ENCODE data around the gene SNX25. TPM values are rescaled to one million over a fixed set of nuclear protein-coding genes. Genes with fewer than 3 reads are reported as not detected.
A peak's percentile ranks its signal among the peaks of the same experiment; 100 is the strongest.
"Not testable (repeated sequence)": the region's sequence is repeated elsewhere in the genome, so short reads cannot be mapped to it uniquely, and the experiment has no call there.

SNX25 gene
- total RNA-seq, 4 donors from 2014 or later = 36.9 to 71.3 (median 42.7) TPM

- H3K27ac ChIP-seq = no peak overlapping the region
- intact Hi-C loops (cut with DNase I) = no loop called here
- WGBS, 2 donors = 89 to 94% methylated on average over 1 of the region's 1 CpG
- TF ChIP-seq CTCF (IDR thresholded peaks at IDR 0.05) (no peak), POLR2A (IDR thresholded peaks at IDR 0.05) (no peak)
- no peak for DNase-seq
- H3K4me1 ChIP-seq = no peaks in the 10 kb centered on the region
- H3K9me3 ChIP-seq = no peaks in the 10 kb centered on the region
- H3K27me3 ChIP-seq = no peaks in the 10 kb centered on the region
- no peak overlapping the region for H3K4me3 ChIP-seq (replicated peaks in 1 of 3)
- H3K36me3 ChIP-seq = no peaks in the 10 kb centered on the region
Observed at GRCh38 chr4:185317880-185318279, 108.5 kb downstream of the SNX25 start.

GRCh38 chr4:185318679-185319078, 109.3 kb downstream of the SNX25 start:
- DNase-seq = no peak
- Histone ChIP-seq H3K27ac (no peak overlapping the region), H3K27me3 (no peaks in the 10 kb centered on the region), H3K9me3 (no peaks in the 10 kb centered on the region), H3K4me3 (replicated peaks in 1 of 3) (no peak overlapping the region), H3K4me1 (no peaks in the 10 kb centered on the region), H3K36me3 (no peaks in the 10 kb centered on the region)
- TF ChIP-seq CTCF (IDR thresholded peaks at IDR 0.05) (no peak), POLR2A (IDR thresholded peaks at IDR 0.05) (no peak)
- 68 to 80% methylated on average over 2 of the region's 2 CpGs for WGBS, 2 donors
- intact Hi-C loops (cut with DNase I) = no loop called here

- 88 to 95% methylated on average over 2 of the region's 2 CpGs for WGBS, 2 donors
- TF ChIP-seq POLR2A (IDR thresholded peaks at IDR 0.05) (no peak), CTCF (IDR thresholded peaks at IDR 0.05) (no peak)
- Histone ChIP-seq H3K4me3 (replicated peaks in 1 of 3) (no peak overlapping the region), H3K36me3 (no peaks in the 10 kb centered on the region), H3K27me3 (no peaks in the 10 kb centered on the region), H3K9me3 (no peaks in the 10 kb centered on the region), H3K4me1 (peaks cover 7 to 11% of the 10 kb centered on the region in 2 donors), H3K27ac (no peak overlapping the region)
- intact Hi-C loops (cut with DNase I) = no loop called here
- no peak for DNase-seq
Observed at GRCh38 chr4:185322803-185323202, 113.4 kb downstream of the SNX25 start.

- H3K4me3 ChIP-seq (replicated peaks in 1 of 3) = no peak overlapping the region
- H3K27me3 ChIP-seq = no peaks in the 10 kb centered on the region
- H3K9me3 ChIP-seq = no peaks in the 10 kb centered on the region
- DNase-seq = no peak
- peaks cover 7 to 11% of the 10 kb centered on the region in 2 donors for H3K4me1 ChIP-seq
- intact Hi-C loops (cut with DNase I) = no loop called here
- no peaks in the 10 kb centered on the region for H3K36me3 ChIP-seq
- TF ChIP-seq POLR2A (IDR thresholded peaks at IDR 0.05) (no peak), CTCF (IDR thresholded peaks at IDR 0.05) (no peak)
- no peak overlapping the region for H3K27ac ChIP-seq
- 91 to 100% methylated on average over 1 of the region's 1 CpG for WGBS, 2 donors
Observed at GRCh38 chr4:185323606-185324005, 114.2 kb downstream of the SNX25 start.

- H3K9me3 ChIP-seq; H3K27me3 ChIP-seq; DNase-seq; H3K27ac ChIP-seq; intact Hi-C loops (cut with DNase I); H3K36me3 ChIP-seq; H3K4me3 ChIP-seq (replicated peaks in 1 of 3): not testable (repeated sequence)
- peaks cover 7 to 11% of the 10 kb centered on the region in 2 donors for H3K4me1 ChIP-seq
- 91 to 96% methylated on average over 6 of the region's 6 CpGs for WGBS, 2 donors
Observed at GRCh38 chr4:185324361-185324760, 115.0 kb downstream of the SNX25 start.

- H3K9me3 ChIP-seq; H3K27me3 ChIP-seq; H3K36me3 ChIP-seq; intact Hi-C loops (cut with DNase I); H3K4me3 ChIP-seq (replicated peaks in 1 of 3); DNase-seq: not testable (repeated sequence)
- Histone ChIP-seq H3K27ac (peak overlapping the region in 2 of 3 donors; percentile 24 to 50), H3K4me1 (peaks cover 7 to 11% of the 10 kb centered on the region in 2 donors)
- WGBS, 2 donors = 23 to 31% methylated on average over 1 of the region's 1 CpG
Observed at GRCh38 chr4:185325721-185326120, 116.3 kb downstream of the SNX25 start.
